IMR-90 (cell line): Measurements from ENCODE around the gene OR6S1. TPM values are rescaled to one million over a fixed set of nuclear protein-coding genes. Genes with fewer than 3 reads are reported as not detected.

Source experiments
- ATAC-seq: fragments of 200-7000 bp; cut with Tn5 transposase; 2 replicates; pipeline ENCODE4 v1.9.1; 2020; ENCODE audit warnings: low read depth, mild to moderate bottlenecking, moderate library complexity
- BruUV-seq: library from RNA; stranded (reverse); fragments of 400-500 nt; replicated peaks from 2 replicates; lab custom pipeline; 2021; lab: Mats Ljungman, UMichigan
- CTCF ChIA-PET: fragments of 300-600 bp; formaldehyde crosslinking; extraction: SDS; loops from one replicate; lab custom pipeline; 2021; ENCODE audit warnings: antibody characterized with exemption; lab: Yijun Ruan, JAX
- POLR2A ChIA-PET: fragments of 300-600 bp; sonication (Branson Sonifier 250); formaldehyde crosslinking; loops from one replicate; lab custom pipeline; 2022; ENCODE audit warnings: antibody characterized with exemption; ENCODE audit not compliant: unreplicated experiment; lab: Charles Lee
- DNase-seq: peaks from one replicate; pipeline ENCODE4 v3.0.0; 2013
- H2AFZ ChIP-seq: replicated peaks from 2 replicates; pipeline ENCODE3; 2013; ENCODE audit warnings: low read length, mild to moderate bottlenecking; ENCODE audit not compliant: poor library complexity
- H2AK5ac ChIP-seq: 2 replicates; pipeline ENCODE4 v1.6.1; 2013; ENCODE audit warnings: low read depth, low read length, inconsistent platforms
- H2AK9ac ChIP-seq: replicated peaks from 2 replicates; pipeline ENCODE3; 2013; ENCODE audit warnings: mild to moderate bottlenecking, low read depth, low read length, moderate library complexity; ENCODE audit not compliant: poor library complexity
- H2BK120ac ChIP-seq: 2 replicates; pipeline ENCODE4 v1.6.1; 2013; ENCODE audit warnings: low read depth, low read length, inconsistent platforms
- H2BK15ac ChIP-seq: 3 replicates; pipeline ENCODE4 v1.6.1; 2013; ENCODE audit warnings: low read depth, low read length, inconsistent platforms
- H2BK20ac ChIP-seq: 2 replicates; pipeline ENCODE4 v1.6.1; 2013; ENCODE audit warnings: low read depth, mild to moderate bottlenecking, inconsistent platforms, low read length, moderate library complexity
- H2BK5ac ChIP-seq: 2 replicates; pipeline ENCODE4 v1.6.1; 2013; ENCODE audit warnings: mild to moderate bottlenecking, low read depth, low read length, inconsistent platforms; ENCODE audit not compliant: poor library complexity, severe bottlenecking
- H3K14ac ChIP-seq: replicated peaks from 2 replicates; pipeline ENCODE4 v1.6.1; 2013; ENCODE audit warnings: low read depth, low read length, inconsistent platforms
- H3K18ac ChIP-seq: 2 replicates; pipeline ENCODE4 v1.6.1; 2013; ENCODE audit warnings: low read depth, low read length, control low read depth
- H3K23ac ChIP-seq: 2 replicates; pipeline ENCODE4 v1.6.1; 2013; ENCODE audit warnings: low read depth, low read length, inconsistent platforms
- H3K27ac ChIP-seq: 2 replicates; pipeline ENCODE4 v1.5.1; 2013; ENCODE audit warnings: mild to moderate bottlenecking, control low read depth, low read length; ENCODE audit not compliant: insufficient read depth
- H3K27me3 ChIP-seq: 2 replicates; pipeline ENCODE4 v1.6.1; 2013; ENCODE audit warnings: low read length; ENCODE audit not compliant: control insufficient read depth, insufficient read depth
- H3K36me3 ChIP-seq: 2 replicates; pipeline ENCODE4 v1.6.1; 2013; ENCODE audit warnings: low read length, mixed read lengths; ENCODE audit not compliant: control insufficient read depth, insufficient read depth
- H3K4ac ChIP-seq: 2 replicates; pipeline ENCODE4 v1.6.1; 2013; ENCODE audit warnings: low read depth, low read length, inconsistent platforms
- H3K4me1 ChIP-seq: 2 replicates; pipeline ENCODE4 v1.6.1; 2013; ENCODE audit warnings: low read length, mixed read lengths; ENCODE audit not compliant: control insufficient read depth, insufficient read depth
- H3K4me2 ChIP-seq: 2 replicates; pipeline ENCODE4 v1.6.1; 2013; ENCODE audit warnings: low read depth, mild to moderate bottlenecking, control low read depth, low read length, moderate library complexity
- H3K4me3 ChIP-seq: 2 replicates; pipeline ENCODE4 v1.5.1; 2013; ENCODE audit warnings: low read depth, mild to moderate bottlenecking, control low read depth, low read length, moderate library complexity; ENCODE audit not compliant: insufficient read depth
- H3K56ac ChIP-seq: 2 replicates; pipeline ENCODE4 v1.6.1; 2013; ENCODE audit warnings: low read length, inconsistent platforms; ENCODE audit not compliant: insufficient read depth; ENCODE audit errors: extremely low read depth
- H3K79me1 ChIP-seq, 2 experiments: 2 replicates each; pipeline ENCODE4 v1.6.1; 2013; ENCODE audit warnings: low read length in 2 of 2, inconsistent platforms in 1 of 2, low read depth in 1 of 2
- H3K9ac ChIP-seq: 2 replicates; pipeline ENCODE4 v1.6.1; 2013; ENCODE audit warnings: low read depth, low read length, control low read depth
- H3K9me1 ChIP-seq: 2 replicates; pipeline ENCODE4 v1.6.1; 2013; ENCODE audit warnings: low read length, inconsistent platforms; ENCODE audit not compliant: insufficient read depth
- H3K9me3 ChIP-seq: 2 replicates; pipeline ENCODE4 v1.6.1; 2013; ENCODE audit warnings: low read length; ENCODE audit not compliant: control insufficient read depth, insufficient read depth
- H4K20me1 ChIP-seq: 2 replicates; pipeline ENCODE4 v1.6.1; 2013; ENCODE audit warnings: low read length, inconsistent platforms; ENCODE audit not compliant: insufficient read depth
- H4K5ac ChIP-seq: 2 replicates; pipeline ENCODE4 v1.6.1; 2013; ENCODE audit warnings: mild to moderate bottlenecking, low read depth, low read length, control low read depth
- H4K8ac ChIP-seq, 2 experiments: 2 replicates each; pipeline ENCODE4 v1.6.1; 2013; ENCODE audit warnings: low read depth in 2 of 2, low read length in 2 of 2, control low read depth in 1 of 2, inconsistent platforms in 1 of 2
- H4K91ac ChIP-seq: 2 replicates; pipeline ENCODE4 v1.6.1; 2013; ENCODE audit warnings: low read depth, low read length, inconsistent platforms; ENCODE audit not compliant: insufficient read depth
- BHLHE40 ChIP-seq: fragments of 150-350 bp; IDR thresholded peaks from 2 replicates; pipeline ENCODE4 v1.6.1; 2016; ENCODE audit warnings: mild to moderate bottlenecking, low read depth, low read length
- CEBPB ChIP-seq: IDR thresholded peaks from 2 replicates; pipeline ENCODE4 v1.6.1; 2012; ENCODE audit warnings: low read depth, low read length, improper control_type of control experiment
- MXI1 ChIP-seq: IDR thresholded peaks from 2 replicates; pipeline ENCODE4 v1.6.1; 2012; ENCODE audit warnings: low read depth, mild to moderate bottlenecking, low read length, moderate library complexity, borderline replicate concordance
- WGBS, 2 experiments: methylation state at CpG; one replicate each; pipeline versions ENCODE4 v1.1.5 to v1.1.7; 2013; ENCODE audit warnings: missing lambda C conversion rate in 2 of 2; ENCODE audit not compliant: insufficient read length in 1 of 2; ENCODE audit errors: extremely low coverage in 2 of 2; 5-methylcytosine and 5-hydroxymethylcytosine counted together
- dilution Hi-C: fragments of 300-500 bp; cut with HindIII; formaldehyde crosslinking; loops from one replicate; pipeline ENCODE4 v1.14.3; 2018; ENCODE audit warnings: low sequenced_read_pairs; ENCODE audit not compliant: unreplicated experiment
- in situ Hi-C: fragments of 300-500 bp; cut with MboI; formaldehyde crosslinking; loops from 3 replicates; pipeline ENCODE4 v1.14.3; 2019; ENCODE audit warnings: low sequenced_read_pairs, inconsistent platforms, mixed read lengths
- intact Hi-C: fragments of 100-400 bp; cut with micrococcal nuclease; formaldehyde crosslinking; loops from 2 replicates; pipeline ENCODE4 v1.10.0; 2022
- polyA plus RNA-seq, 3 experiments: library from polyadenylated mRNA; depleted of rRNA; stranded (reverse); fragments of >200 nt; gene quantifications; 2 replicates each; pipeline ENCODE4 v1.2.3, GENCODE V29; 2012; ENCODE audit warnings: low replicate concordance in 1 of 3
- total RNA-seq: library from RNA; depleted of rRNA; stranded (reverse); fragments of >200 nt; gene quantifications from 2 replicates; pipeline ENCODE4 v1.2.3, GENCODE V29; 2012
- TF ChIP-seq, protein P1 (sequence below): conservative IDR thresholded peaks from 2 replicates; pipeline ENCODE4 v1.5.1; 2012; ENCODE audit warnings: mild to moderate bottlenecking, low read depth, low read length, improper control_type of control experiment
- TF ChIP-seq, protein P2 (sequence below): fragments of 150-350 bp; IDR thresholded peaks from 2 replicates; pipeline ENCODE4 v1.6.1; 2016; ENCODE audit warnings: low read depth, mild to moderate bottlenecking, low read length, moderate library complexity, borderline replicate concordance

Gene OR6S1
- total and polyA plus RNA-seq, 2 of the 4 experiments (the other 2 are of a cell fraction), result not detected

DNA sequence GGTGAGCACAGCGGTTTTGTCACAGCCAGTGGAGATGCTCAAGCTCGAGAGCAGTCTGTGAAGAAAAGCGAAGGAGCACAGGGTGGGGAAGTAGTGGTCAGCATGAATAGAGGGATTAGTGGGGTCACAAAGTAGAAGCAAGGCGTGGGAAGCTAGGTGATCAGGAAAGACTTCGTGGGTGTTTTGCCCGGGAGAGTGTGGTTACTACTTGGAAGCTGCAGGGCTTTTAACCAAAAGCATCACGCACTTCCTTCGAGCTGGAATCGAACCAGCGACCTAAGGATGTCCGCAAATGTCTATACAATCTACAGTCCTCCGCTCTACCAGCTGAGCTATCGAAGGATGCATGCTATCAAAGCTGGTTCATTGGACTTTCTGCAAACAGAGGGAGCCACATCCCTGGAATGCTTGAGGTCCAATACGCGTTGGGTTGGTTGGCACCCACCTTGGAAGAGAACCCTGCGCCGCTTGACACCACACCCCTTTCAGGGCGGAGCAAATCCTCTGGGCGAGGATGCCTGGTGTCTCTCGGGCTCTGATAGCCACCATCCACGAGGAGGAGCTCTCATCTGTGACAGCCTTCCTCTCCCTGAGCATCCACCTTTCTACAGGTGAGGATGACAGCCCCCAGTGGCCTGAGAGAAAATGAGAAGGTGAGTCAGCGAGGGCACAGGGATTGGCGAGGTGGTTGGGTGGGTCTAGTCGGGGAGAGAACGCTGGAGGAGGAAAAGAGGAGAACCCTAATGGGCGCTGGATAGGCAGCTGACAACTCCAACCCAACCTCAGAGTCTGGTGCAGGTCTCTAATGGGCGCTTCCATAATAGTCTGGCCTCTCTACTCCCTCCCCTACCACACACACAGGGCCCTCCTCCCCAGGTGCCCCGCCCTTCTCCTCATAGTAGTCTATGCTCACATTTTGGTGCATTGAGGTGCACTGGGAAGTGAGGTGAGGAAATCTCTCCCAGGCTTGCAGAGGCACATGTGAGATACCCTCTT lies 16.0 kb upstream of the OR6S1 start:
- H3K4ac ChIP-seq, result no peak overlapping the region
- POLR2A ChIA-PET, result no interaction called here
- whole genome bisulfite sequencing, 2 experiments, result 35% methylated on average over 3 of the region's 28 CpGs; no CpG with 5 or more reads in 1 of the 2 experiments

More for the DNA sequence above, 16.0 kb upstream of the OR6S1 start:
- in situ Hi-C loops, result no loop called here
- no peak overlapping the region for H2BK20ac ChIP-seq
- no peak overlapping the region for H2BK5ac ChIP-seq
- H2AK5ac ChIP-seq, result no peak overlapping the region
- CTCF ChIA-PET, result no interaction called here
- H3K27ac ChIP-seq, result no peak overlapping the region
- intact Hi-C loops, result no loop called here
- no peaks in the 10 kb centered on the region for H3K36me3 ChIP-seq
- DNase-seq, result peak; percentile 4
- no peak overlapping the region for H2BK15ac ChIP-seq
- H3K56ac ChIP-seq, result no peak overlapping the region
- H3K27me3 ChIP-seq, result peaks cover 24% of the 10 kb centered on the region
- no peaks in the 10 kb centered on the region for H3K4me1 ChIP-seq
- no peak for ATAC-seq
- H4K20me1 ChIP-seq, result no peaks in the 10 kb centered on the region
- H3K9me3 ChIP-seq, result no peaks in the 10 kb centered on the region; the same call in 1 of the 2 replicates
- H4K8ac ChIP-seq, result no peak overlapping the region
- dilution Hi-C loops, result loop anchor here (25.0 kb wide), 1 partner anchor 120 kb away; no protein-coding TSS in a partner anchor
- no peaks in the 10 kb centered on the region for H3K9me1 ChIP-seq
- no TSS peak for BruUV-seq
- H3K23ac ChIP-seq, result no peak overlapping the region
- H4K5ac ChIP-seq, result no peak overlapping the region
- no peak overlapping the region for H2AFZ ChIP-seq
- H2BK120ac ChIP-seq, result no peak overlapping the region
- no peak overlapping the region for H3K9ac ChIP-seq
- no peak overlapping the region for H2AK9ac ChIP-seq
- no peak overlapping the region for H3K4me2 ChIP-seq
- no peak overlapping the region for H4K91ac ChIP-seq
- no peak overlapping the region for H3K4me3 ChIP-seq
- TF ChIP-seq MXI1, result no peak
- TF ChIP-seq, protein P1, sequence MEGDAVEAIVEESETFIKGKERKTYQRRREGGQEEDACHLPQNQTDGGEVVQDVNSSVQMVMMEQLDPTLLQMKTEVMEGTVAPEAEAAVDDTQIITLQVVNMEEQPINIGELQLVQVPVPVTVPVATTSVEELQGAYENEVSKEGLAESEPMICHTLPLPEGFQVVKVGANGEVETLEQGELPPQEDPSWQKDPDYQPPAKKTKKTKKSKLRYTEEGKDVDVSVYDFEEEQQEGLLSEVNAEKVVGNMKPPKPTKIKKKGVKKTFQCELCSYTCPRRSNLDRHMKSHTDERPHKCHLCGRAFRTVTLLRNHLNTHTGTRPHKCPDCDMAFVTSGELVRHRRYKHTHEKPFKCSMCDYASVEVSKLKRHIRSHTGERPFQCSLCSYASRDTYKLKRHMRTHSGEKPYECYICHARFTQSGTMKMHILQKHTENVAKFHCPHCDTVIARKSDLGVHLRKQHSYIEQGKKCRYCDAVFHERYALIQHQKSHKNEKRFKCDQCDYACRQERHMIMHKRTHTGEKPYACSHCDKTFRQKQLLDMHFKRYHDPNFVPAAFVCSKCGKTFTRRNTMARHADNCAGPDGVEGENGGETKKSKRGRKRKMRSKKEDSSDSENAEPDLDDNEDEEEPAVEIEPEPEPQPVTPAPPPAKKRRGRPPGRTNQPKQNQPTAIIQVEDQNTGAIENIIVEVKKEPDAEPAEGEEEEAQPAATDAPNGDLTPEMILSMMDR, result 0 out of 2 replicates have a peak, but pooled peaks have one; percentile 6
- TF ChIP-seq CEBPB, result no peak
- TF ChIP-seq, protein P2, sequence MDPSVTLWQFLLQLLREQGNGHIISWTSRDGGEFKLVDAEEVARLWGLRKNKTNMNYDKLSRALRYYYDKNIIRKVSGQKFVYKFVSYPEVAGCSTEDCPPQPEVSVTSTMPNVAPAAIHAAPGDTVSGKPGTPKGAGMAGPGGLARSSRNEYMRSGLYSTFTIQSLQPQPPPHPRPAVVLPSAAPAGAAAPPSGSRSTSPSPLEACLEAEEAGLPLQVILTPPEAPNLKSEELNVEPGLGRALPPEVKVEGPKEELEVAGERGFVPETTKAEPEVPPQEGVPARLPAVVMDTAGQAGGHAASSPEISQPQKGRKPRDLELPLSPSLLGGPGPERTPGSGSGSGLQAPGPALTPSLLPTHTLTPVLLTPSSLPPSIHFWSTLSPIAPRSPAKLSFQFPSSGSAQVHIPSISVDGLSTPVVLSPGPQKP, result no peak
- TF ChIP-seq BHLHE40, result no peak
- H3K14ac ChIP-seq, result no peak overlapping the region
- H3K79me1 ChIP-seq, result no peaks in the 10 kb centered on the region
- no peak overlapping the region for H3K18ac ChIP-seq
